ENCODE data around the gene EYA2.

DNA sequence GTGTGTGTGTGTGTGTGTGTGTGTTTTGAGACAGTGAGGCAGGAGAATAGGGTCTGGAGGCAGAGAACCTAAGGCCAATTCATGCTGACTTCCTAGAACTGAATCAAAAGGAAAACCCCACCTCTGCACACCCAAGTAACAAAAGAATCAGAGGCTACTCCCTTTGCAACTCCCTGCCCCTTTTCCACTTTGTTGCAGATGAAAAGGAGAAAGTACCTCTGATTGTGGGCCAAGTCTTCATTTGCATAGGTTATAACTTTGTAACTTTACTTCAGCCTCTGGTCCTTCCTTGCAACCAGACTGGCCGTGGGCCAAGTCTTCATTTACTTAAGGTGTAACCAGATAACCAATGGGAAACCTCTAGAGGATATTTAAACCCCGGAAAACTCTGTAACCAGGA lies 168.8 kb downstream of the EYA2 start:
- TF ChIP-seq, protein P1, sequence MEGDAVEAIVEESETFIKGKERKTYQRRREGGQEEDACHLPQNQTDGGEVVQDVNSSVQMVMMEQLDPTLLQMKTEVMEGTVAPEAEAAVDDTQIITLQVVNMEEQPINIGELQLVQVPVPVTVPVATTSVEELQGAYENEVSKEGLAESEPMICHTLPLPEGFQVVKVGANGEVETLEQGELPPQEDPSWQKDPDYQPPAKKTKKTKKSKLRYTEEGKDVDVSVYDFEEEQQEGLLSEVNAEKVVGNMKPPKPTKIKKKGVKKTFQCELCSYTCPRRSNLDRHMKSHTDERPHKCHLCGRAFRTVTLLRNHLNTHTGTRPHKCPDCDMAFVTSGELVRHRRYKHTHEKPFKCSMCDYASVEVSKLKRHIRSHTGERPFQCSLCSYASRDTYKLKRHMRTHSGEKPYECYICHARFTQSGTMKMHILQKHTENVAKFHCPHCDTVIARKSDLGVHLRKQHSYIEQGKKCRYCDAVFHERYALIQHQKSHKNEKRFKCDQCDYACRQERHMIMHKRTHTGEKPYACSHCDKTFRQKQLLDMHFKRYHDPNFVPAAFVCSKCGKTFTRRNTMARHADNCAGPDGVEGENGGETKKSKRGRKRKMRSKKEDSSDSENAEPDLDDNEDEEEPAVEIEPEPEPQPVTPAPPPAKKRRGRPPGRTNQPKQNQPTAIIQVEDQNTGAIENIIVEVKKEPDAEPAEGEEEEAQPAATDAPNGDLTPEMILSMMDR (optimal IDR thresholded peaks at IDR 0.05 in 1 of 3, IDR thresholded peaks at IDR 0.05 in 1 of 3, conservative IDR thresholded peaks at IDR 0.05 in 1 of 3; ENCODE audit: extremely low read depth in 1 of 3, insufficient read depth in 2 of 3, low read length in 3 of 3), result no peak
- TF ChIP-seq EZH2 (IDR thresholded peaks at IDR 0.05; ENCODE audit: low read length), result no peak
